GM18526 (cell line): ENCODE results near the gene TMEM198.

ENCODE experiments used
- POLR2A ChIP-seq: IDR thresholded peaks from 3 replicates; pipeline ENCODE4 v1.6.1; 2011; ENCODE audit not compliant: insufficient read length; ENCODE audit errors: extremely low read depth

Gene TMEM198

GRCh38 chr2:219557791-219558785 is 14.3 kb downstream of the TMEM198 start:
- no peak for TF ChIP-seq POLR2A

DNA sequence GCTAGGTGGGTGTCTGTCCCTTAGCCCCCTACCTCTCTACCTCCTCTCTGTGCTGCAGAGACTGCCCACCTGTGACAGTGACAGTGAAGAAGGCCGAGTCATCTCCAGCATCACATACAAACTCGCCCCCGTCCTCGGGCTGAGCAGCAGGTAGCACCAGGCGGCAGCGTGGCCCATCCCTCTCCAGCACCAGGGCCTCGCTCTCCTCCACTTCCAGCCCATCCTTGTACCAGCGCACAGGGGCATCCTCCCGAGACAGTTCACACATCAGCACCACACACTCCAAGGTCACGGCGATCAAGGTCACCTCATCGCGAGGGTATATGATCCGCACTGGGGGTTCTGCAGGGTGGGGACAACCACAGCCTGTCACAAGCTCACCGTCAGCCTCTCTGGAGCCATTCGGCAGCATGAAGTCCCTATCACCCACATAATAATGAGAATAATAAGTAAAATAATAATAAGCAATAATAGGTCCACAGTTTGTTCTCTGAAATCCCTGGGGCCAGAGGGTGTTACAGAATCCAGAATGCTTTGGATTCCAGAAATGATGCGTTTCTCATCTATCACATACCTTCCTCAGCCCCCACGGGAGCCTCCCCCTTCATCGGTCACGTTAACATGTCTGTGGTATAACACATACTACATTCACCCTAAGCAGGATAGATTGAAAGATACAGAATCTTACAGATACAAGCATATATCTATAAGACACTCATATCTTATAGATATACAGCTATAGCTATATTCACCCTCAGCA is 15.5 kb downstream of the TMEM198 start:
- TF ChIP-seq POLR2A: no peak

DNA sequence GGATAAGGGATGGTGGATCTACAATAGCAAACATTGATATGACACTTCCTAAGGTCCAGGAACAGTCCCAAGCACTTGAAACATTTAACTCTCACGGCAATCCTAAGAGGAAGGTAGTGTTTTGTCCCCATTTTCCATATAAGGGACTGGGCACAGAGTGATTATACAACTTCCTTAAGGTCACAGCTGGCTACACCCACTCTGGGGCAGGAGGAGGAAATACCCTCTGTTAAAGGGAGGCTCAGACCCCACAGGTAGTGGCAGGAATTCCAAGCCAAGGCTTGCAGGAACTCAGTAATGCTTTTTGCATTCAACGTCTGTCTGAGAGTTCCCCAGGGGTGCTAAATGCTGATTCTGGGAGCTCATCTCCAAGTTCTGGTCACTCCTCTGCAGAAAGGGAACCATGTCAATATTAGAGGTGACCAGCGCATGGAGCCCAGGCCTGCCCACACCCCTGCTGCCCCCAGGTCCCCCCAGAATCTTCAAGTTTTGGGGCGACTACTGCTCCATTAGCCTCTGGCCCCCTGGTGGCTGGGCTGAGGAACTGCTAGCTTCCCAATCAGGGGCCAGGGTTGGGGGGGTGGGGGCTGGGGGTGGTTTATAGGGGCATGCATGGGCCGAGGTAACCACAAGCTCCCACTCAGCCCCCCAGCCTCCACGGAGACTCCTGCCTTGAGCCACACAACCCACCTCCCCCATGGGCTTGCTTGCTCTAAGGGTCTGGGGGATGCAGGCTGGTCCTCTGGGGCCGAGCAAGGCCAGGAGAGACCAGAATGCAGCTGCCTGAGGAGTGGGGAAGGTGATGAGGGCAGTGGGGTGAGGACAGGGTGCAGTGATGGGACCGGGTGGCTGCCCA is 16.4 kb downstream of the TMEM198 start:
- TF ChIP-seq POLR2A: no peak

GRCh38 chr2:219560893-219561178 is 17.0 kb downstream of the TMEM198 start:
- TF ChIP-seq POLR2A: no peak

DNA sequence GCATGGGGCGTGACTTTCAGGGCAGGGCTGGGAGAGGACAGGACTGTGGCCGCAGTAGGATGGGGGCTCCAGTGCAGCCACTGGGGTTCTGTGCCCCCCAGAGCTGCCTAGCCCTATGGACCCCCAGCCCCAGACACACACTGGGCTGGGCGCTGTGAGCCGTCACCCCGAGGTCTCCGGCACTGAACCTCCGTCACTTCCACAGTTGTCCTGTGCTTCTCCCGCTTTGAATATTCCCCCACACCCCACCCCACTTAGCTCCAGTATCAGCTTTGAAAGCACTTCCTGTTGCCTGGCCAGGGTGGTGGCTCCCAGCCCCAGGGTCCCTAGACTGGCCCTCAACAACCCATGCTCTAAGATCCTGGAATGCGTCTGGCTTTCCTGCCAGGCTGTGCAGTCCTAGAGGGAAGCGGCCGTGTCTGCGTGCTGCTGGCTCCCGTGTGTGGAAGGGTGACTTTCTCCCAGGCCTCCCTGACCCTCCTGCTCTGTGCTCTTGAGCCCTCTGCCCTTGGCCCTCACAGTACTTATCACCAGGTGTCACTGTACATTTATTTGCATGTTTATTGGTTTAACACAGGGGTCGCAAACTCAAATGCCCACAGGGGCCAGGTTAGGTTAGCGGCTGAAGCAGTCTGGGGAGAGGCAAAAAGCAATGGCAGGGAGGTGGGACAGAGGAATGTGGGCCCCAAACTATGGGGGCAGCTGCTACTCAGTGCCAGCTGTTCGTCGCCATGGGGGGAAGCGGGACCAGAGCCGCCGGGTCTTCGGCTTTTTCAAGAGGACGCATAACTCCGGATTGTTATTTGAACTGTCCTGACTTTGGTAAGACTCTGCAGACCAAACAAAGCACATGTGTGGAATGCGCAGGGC is 17.6 kb downstream of the TMEM198 start:
- no peak for TF ChIP-seq POLR2A

GRCh38 chr2:219562049-219563020 is 18.5 kb downstream of the TMEM198 start:
- no peak for TF ChIP-seq POLR2A

DNA sequence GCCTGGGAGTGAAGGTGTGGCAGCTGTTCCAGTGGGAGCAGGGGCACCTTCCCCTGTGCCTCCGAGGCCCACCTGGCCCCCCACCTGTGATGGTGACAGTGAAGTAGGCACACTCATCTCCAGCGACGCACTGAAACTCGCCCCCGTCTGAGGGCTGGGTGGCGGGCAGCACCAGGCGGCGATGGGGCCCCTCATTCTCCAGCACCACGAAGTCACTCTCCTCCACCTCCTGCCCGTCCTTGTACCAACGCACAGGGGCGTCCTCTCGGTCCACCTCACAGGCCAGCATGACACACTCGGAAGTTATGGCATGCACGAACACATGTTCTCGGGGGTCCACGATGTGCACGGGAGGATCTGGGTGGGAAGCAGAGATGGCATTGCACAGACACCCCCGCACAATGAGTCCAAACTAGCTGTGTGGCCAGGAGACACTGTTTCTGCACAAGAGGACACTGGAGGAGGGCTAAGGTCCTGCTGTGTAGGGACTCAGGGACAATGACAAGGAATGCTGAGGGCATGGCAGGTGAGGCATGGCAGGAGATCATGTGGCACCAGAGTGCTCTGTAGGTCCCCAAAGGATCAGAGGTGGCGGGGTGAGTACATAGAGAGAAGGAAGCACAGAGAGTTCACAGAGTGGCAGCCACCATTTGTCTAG is 19.6 kb downstream of the TMEM198 start:
- TF ChIP-seq POLR2A: no peak

GRCh38 chr2:219565130-219566080 is 21.6 kb downstream of the TMEM198 start:
- TF ChIP-seq POLR2A: no peak

DNA sequence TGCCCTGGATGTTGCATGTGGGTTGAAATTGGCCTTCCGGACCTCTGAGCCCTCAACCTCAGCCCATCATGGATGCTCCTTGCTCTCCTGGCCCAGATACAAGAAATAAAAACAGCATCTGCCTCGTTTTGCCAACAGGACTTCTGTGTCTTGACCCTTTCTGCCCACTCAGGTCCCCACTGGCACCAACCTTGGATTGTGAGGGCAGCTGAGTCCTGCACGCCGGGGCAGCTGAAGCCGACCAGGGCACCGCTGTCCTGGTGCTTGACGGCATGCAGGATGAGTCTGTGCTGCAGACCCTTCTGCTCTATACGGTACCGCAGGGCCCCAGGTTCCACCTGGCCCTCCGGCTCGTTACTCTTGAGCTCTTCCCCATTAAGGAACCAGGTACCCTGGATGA is 22.8 kb downstream of the TMEM198 start:
- no peak for TF ChIP-seq POLR2A

GRCh38 chr2:219567131-219567530 is 23.3 kb downstream of the TMEM198 start:
- no peak for TF ChIP-seq POLR2A

DNA sequence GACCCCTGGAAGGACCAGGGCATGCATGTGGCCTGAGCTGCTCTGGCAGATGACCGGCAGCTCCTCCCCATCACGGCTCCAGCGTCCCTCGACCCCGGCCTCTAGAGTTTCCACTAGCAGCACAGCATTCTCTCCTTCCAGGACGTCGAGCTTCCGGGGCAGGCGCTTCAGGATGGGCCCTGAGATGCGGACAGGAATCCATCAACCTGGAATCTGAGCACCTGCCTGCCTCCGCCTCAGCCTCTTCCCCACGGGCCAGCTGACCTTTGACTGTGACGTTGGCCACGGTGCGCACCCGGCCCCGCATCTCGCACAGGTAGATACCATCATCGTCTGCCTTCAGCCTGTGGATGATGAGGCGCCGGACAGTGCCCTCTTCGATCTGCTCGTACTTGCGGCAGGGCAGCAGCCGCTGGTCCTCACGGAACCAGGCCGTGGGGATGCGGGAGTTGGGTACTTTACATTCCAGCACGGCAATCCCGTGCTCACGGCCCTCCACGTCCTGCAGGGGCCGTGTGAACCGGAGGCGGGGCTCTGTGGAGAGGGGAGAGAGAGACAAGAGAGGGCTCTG is 24.0 kb downstream of the TMEM198 start:
- TF ChIP-seq POLR2A: no peak

GRCh38 chr2:219569041-219569440 is 25.2 kb downstream of the TMEM198 start:
- no peak for TF ChIP-seq POLR2A

GRCh38 chr2:219569635-219570034 is 25.8 kb downstream of the TMEM198 start:
- TF ChIP-seq POLR2A: no peak
